OCI-LY3 (cell line): ENCODE measurements around the gene LENG8.
"Not testable (repeated sequence)": the region's sequence is repeated elsewhere in the genome, so short reads cannot be mapped to it uniquely, and the experiment has no call there.

Experiments used
- CTCF ChIP-seq: fragments of 200-600, 300-600 bp; sonication (generic); IDR thresholded peaks from 2 replicates; pipeline ENCODE4 v1.5.1; 2014; ENCODE audit warnings: antibody characterized with exemption, low read length, low read depth
- EZH2phosphoT487 ChIP-seq: fragments of 200-600 bp; shearing (Covaris generic); IDR thresholded peaks from 2 replicates; pipeline ENCODE4 v1.6.1; 2018; ENCODE audit warnings: antibody characterized with exemption, mixed run types, low read depth

GRCh38 chr19:54507038-54507717 is 58.2 kb downstream of the LENG8 start:
- not testable (repeated sequence) for TF ChIP-seq CTCF, EZH2phosphoT487
